ENCODE results near the gene PRKCE. TPM values are rescaled to one million over a fixed set of nuclear protein-coding genes. Genes with fewer than 3 reads are reported as not detected.

Gene PRKCE
- polyA plus RNA-seq, 1 of the 3 experiments (the other 2 are of a cell fraction): 16.3 TPM

GRCh38 chr2:46227022-46227421 lies 575.5 kb downstream of the PRKCE start:
- DNase-seq: no peak
- H3K9me2 ChIP-seq: no peaks in the 10 kb centered on the region
- TF ChIP-seq MAX (IDR thresholded peaks at IDR 0.05; ENCODE audit: low read depth) (no peak), ELF1 (IDR thresholded peaks at IDR 0.05) (no peak), FOXJ3 (CRISPR knock-in tag; IDR thresholded peaks at IDR 0.05) (no peak), RCOR1 (IDR thresholded peaks at IDR 0.05; ENCODE audit: low read length) (no peak), YY1 (IDR thresholded peaks at IDR 0.05; ENCODE audit: low read depth) (no peak), FOXM1 (IDR thresholded peaks at IDR 0.05; ENCODE audit: low read depth) (no peak), MXI1 (IDR thresholded peaks at IDR 0.05; ENCODE audit: low read depth, low read length) (no peak), CHD2 (IDR thresholded peaks at IDR 0.05; ENCODE audit: low read length, partially characterized antibody) (no peak), JUND (IDR thresholded peaks at IDR 0.05) (no peak)
- TF ChIP-seq, protein P1, sequence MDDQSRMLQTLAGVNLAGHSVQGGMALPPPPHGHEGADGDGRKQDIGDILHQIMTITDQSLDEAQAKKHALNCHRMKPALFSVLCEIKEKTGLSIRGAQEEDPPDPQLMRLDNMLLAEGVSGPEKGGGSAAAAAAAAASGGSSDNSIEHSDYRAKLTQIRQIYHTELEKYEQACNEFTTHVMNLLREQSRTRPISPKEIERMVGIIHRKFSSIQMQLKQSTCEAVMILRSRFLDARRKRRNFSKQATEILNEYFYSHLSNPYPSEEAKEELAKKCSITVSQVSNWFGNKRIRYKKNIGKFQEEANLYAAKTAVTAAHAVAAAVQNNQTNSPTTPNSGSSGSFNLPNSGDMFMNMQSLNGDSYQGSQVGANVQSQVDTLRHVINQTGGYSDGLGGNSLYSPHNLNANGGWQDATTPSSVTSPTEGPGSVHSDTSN (IDR thresholded peaks at IDR 0.05): no peak
- no peaks in the 10 kb centered on the region for H3K27me3 ChIP-seq (ENCODE audit: insufficient read depth)
- no peak overlapping the region for H3K4me3 ChIP-seq (ENCODE audit: low read depth in 2 of 2, low read length in 1 of 2)
- H2AFZ ChIP-seq (ENCODE audit: low read depth): no peak overlapping the region
- no peak overlapping the region for H3K4me2 ChIP-seq
- H3K9me3 ChIP-seq: no peaks in the 10 kb centered on the region
- no peak overlapping the region for H3K9ac ChIP-seq
- WGBS (ENCODE audit: low lambda C conversion rate): 71% methylated on average over 3 of the region's 3 CpGs
- no peak overlapping the region for H3K27ac ChIP-seq (ENCODE audit: low read depth in 2 of 2, low read length in 1 of 2)
- H3K79me2 ChIP-seq (ENCODE audit: insufficient read depth): no peaks in the 10 kb centered on the region
- POLR2A ChIA-PET: no interaction called here
- H3K4me1 ChIP-seq (ENCODE audit: control insufficient read depth in 1 of 2, insufficient read depth in 2 of 2, low read depth in 1 of 2, low read length in 1 of 2): peaks cover 0 to 8% of the 10 kb centered on the region in 2 experiments; a peak in 2 of 4 replicates
- CTCF ChIA-PET: interaction anchor here (0.7 kb wide), 1 partner anchor 9 kb away, joined by 4 read pairs; no protein-coding TSS in a partner anchor
- no peaks in the 10 kb centered on the region for H3K36me3 ChIP-seq (replicated peaks in 1 of 2; ENCODE audit: control insufficient read depth in 1 of 2, insufficient read depth in 2 of 2, low read length in 1 of 2)
- H4K20me1 ChIP-seq (ENCODE audit: insufficient read depth): no peaks in the 10 kb centered on the region
- H3F3A ChIP-seq (replicated peaks; ENCODE audit: insufficient read depth): no peaks in the 10 kb centered on the region

DNA sequence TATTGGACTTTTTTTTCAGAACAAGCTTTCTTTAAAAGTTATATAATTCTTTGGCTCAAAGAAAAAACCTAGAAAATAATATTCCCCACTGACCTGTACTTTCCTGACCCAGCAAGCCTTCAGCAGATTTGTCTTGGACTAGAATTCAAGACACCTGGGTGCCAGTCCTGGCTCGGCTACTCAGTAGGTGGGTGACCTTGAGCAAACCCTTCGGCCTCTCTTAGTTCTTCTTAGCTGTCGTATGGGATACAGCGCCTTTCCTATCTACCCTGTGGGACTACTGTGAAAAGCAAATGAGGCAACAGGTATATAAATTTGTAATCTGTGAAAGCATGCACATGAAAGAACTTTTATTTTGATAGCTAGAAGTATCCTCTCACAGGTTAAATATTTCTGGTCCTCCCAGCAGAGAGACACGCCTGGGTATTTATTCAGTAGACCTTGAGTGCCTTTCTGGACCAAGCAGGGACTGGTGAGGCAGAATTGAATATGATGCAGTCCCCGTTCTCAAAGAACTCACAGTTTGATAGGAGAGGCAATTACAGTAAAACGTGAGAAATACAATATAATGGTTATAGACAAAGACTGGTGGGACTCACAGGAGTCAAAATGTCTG lies 576.3 kb downstream of the PRKCE start:
- Histone ChIP-seq H3K4me1 (ENCODE audit: control insufficient read depth in 1 of 2, insufficient read depth in 2 of 2, low read depth in 1 of 2, low read length in 1 of 2) (peaks cover 0 to 10% of the 10 kb centered on the region in 2 experiments; a peak in 2 of 4 replicates), H4K20me1 (ENCODE audit: insufficient read depth) (no peaks in the 10 kb centered on the region), H3K9me2 (no peaks in the 10 kb centered on the region), H3K9ac (no peak overlapping the region), H3K4me3 (ENCODE audit: low read depth in 2 of 2, low read length in 1 of 2) (no peak overlapping the region), H3K9me3 (no peaks in the 10 kb centered on the region), H2AFZ (ENCODE audit: low read depth) (no peak overlapping the region), H3K4me2 (no peak overlapping the region), H3K36me3 (replicated peaks in 1 of 2; ENCODE audit: control insufficient read depth in 1 of 2, insufficient read depth in 2 of 2, low read length in 1 of 2) (no peaks in the 10 kb centered on the region), H3K27ac (ENCODE audit: low read depth in 2 of 2, low read length in 1 of 2) (no peak overlapping the region), H3K79me2 (ENCODE audit: insufficient read depth) (no peaks in the 10 kb centered on the region), H3K27me3 (ENCODE audit: insufficient read depth) (no peaks in the 10 kb centered on the region), H3F3A (replicated peaks; ENCODE audit: insufficient read depth) (no peaks in the 10 kb centered on the region)
- POLR2A ChIA-PET: no interaction called here
- CTCF ChIA-PET: interaction anchor here (0.7 to 1.0 kb wide), 3 partner anchors 9 to 52 kb away, joined by 3 to 4 read pairs (median 4); no protein-coding TSS in a partner anchor
- no peak for DNase-seq
- no peak for TF ChIP-seq RAD21 (IDR thresholded peaks at IDR 0.05; ENCODE audit: low read length)
- TF ChIP-seq ELF1 (IDR thresholded peaks at IDR 0.05): no peak
- no peak for TF ChIP-seq RXRA (IDR thresholded peaks at IDR 0.05; ENCODE audit: borderline replicate concordance, low read depth)
- TF ChIP-seq USF1 (IDR thresholded peaks at IDR 0.05; ENCODE audit: borderline replicate concordance, low read depth): no peak
- no peak for TF ChIP-seq TEAD4 (IDR thresholded peaks at IDR 0.05; ENCODE audit: borderline replicate concordance, insufficient read depth)
- no peak for TF ChIP-seq USF2 (IDR thresholded peaks at IDR 0.05; ENCODE audit: borderline replicate concordance, low read depth, low read length)
- TF ChIP-seq, protein P2, sequence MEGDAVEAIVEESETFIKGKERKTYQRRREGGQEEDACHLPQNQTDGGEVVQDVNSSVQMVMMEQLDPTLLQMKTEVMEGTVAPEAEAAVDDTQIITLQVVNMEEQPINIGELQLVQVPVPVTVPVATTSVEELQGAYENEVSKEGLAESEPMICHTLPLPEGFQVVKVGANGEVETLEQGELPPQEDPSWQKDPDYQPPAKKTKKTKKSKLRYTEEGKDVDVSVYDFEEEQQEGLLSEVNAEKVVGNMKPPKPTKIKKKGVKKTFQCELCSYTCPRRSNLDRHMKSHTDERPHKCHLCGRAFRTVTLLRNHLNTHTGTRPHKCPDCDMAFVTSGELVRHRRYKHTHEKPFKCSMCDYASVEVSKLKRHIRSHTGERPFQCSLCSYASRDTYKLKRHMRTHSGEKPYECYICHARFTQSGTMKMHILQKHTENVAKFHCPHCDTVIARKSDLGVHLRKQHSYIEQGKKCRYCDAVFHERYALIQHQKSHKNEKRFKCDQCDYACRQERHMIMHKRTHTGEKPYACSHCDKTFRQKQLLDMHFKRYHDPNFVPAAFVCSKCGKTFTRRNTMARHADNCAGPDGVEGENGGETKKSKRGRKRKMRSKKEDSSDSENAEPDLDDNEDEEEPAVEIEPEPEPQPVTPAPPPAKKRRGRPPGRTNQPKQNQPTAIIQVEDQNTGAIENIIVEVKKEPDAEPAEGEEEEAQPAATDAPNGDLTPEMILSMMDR (IDR thresholded peaks at IDR 0.05): no peak
- no peak for TF ChIP-seq MXI1 (IDR thresholded peaks at IDR 0.05; ENCODE audit: low read depth, low read length)
- no peak for TF ChIP-seq TCF12 (IDR thresholded peaks at IDR 0.05)
- no peak for TF ChIP-seq RCOR1 (IDR thresholded peaks at IDR 0.05; ENCODE audit: low read length)
- TF ChIP-seq EZH2phosphoT487 (IDR thresholded peaks at IDR 0.05; ENCODE audit: borderline replicate concordance, low read depth): no peak
- no peak for TF ChIP-seq NFIC (IDR thresholded peaks at IDR 0.05; ENCODE audit: borderline replicate concordance)
- TF ChIP-seq FOXJ3 (CRISPR knock-in tag; IDR thresholded peaks at IDR 0.05): no peak
- TF ChIP-seq CHD2 (IDR thresholded peaks at IDR 0.05; ENCODE audit: low read length, partially characterized antibody): no peak
- TF ChIP-seq JUND (IDR thresholded peaks at IDR 0.05): no peak
- no peak for TF ChIP-seq SIN3A (IDR thresholded peaks at IDR 0.05; ENCODE audit: borderline replicate concordance, low read depth, low read length)
- TF ChIP-seq SMC3 (IDR thresholded peaks at IDR 0.05; ENCODE audit: low read depth, low read length): no peak
- no peak for TF ChIP-seq NRF1 (IDR thresholded peaks at IDR 0.05; ENCODE audit: low read depth, low read length)
- WGBS (ENCODE audit: low lambda C conversion rate): 72% methylated on average over 7 of the region's 7 CpGs

Data from SK-N-SH (cell line).